Measurements from ENCODE around the gene HMCES.

The HMCES gene

GRCh38 chr3:129278439-129278965 is at the start of gene HMCES:
Gene HMCES (plus strand): TSS chr3:129278870. CDS start chr3:129279733, 863 bp downstream.
- DNase-seq (ENCODE audit: low read depth in 2 of 2, low spot score in 1 of 2): peak; percentile 78 to 89

GRCh38 chr3:129228891-129229585 is 49.6 kb upstream of the HMCES start:
- DNase-seq (ENCODE audit: low read depth in 2 of 2, low spot score in 1 of 2): no peak

GRCh38 chr3:129230311-129231019 is 48.2 kb upstream of the HMCES start:
- DNase-seq (ENCODE audit: low read depth in 2 of 2, low spot score in 1 of 2): no peak

GRCh38 chr3:129231331-129232119 is 47.1 kb upstream of the HMCES start:
- DNase-seq (ENCODE audit: low read depth in 2 of 2, low spot score in 1 of 2): no peak

- no peak for DNase-seq (ENCODE audit: low read depth in 2 of 2, low spot score in 1 of 2)
Observed at GRCh38 chr3:129233538-129233937, 45.1 kb upstream of the HMCES start.

GRCh38 chr3:129234441-129234840 is 44.2 kb upstream of the HMCES start:
- DNase-seq (ENCODE audit: low read depth in 2 of 2, low spot score in 1 of 2): no peak

DNA sequence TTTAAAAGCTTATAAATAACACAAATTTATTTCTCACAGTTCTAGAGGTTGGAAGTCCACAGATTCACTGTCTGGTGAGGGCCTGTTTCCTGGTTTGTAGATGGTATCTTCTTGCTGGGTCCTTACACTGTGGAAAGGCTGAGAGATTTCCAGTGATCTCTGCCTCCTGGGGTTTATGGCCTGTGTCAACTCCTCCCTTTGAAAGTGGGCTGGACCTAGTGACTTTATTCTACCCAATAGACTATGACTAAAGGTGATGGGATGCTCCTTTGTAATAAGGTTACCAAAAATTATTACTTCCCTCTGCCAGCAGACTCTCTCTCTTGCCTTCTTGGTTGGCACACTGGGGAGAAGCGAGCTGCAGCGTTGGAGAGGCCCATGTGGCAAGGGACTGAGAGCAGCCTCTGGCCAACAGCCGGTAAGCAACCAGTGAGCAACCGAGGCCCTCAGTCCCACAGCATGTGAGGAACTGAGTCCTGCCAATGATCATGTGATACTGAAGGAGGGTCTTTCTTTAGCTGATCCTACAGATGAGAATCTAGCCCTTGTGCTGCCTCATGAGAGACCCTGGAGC is 43.2 kb upstream of the HMCES start:
- DNase-seq (ENCODE audit: low read depth in 2 of 2, low spot score in 1 of 2): no peak

DNA sequence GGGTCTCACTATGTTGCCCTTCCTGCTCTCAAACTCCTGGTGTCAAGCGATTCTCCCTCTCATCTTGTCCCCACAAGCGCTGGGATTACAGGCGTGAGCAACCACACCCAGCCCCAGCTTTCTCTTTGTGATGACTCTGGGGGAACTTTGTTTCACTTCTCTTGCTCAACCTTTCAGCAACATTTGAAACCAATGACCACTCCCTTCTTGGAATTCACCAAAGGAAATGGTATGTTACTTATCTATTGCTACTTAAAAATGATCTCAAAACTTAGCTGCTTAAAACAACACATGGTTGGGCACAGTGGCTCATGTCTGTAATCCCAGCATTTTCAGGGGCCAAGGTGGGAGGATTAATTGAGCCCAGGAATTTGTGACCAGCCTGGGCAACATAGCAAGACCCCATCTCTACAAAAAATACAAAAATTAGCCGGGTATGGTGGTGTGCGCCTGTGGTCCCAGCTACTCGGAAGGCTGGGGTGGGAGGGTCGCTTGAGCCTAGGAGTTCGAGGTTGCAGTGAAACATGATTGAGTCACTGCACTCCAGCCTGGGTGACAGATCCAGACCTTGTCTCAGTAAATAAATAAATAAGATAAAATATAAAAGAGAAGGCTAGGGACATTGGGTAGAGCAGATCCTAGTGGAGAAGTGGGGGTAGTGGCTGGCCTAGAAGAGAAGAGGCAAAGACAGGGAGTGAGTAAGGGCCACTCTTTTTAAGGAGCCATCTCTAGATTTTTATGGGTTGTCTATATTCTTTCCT is 39.5 kb upstream of the HMCES start:
- DNase-seq (ENCODE audit: low read depth in 2 of 2, low spot score in 1 of 2): no peak

DNA sequence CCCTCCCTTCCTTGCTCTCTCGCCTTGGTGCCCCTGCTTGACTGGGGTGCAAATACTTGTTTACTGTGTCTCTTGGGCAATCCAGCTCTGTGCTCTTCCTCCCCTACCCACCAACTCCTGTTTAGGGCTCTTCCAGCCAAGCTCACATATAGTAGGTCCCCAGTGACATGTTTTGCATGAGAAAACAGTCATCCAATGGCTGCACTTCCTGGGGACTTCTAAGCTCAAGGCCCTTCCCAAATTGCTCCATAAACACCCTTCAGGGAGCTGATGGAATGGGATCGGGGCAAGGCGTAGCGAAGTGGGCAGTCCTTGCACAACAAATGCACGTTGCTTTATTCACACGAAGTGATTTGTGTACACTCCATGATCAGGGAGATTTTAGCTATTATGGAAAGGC is 38.7 kb upstream of the HMCES start:
- no peak for DNase-seq (ENCODE audit: low read depth in 2 of 2, low spot score in 1 of 2)

DNA sequence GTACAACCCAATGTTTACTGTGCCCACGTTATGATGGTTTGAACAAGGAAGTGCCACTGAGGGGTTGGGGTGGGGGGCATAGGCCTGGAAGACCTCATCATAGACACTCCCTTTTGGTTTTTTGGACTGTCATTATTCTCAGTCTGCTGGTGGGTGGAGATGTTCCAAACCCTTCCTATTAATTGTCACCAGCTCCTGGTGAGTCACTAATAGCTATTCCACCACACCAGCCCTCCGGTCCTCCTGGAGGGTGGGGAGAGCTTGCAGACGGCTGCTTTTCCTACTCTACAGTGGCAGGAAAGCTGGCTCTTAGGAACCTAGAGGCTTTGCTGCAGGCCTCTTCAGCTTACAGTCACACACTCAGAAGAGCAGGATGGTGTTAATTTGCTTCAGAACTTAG is 38.2 kb upstream of the HMCES start:
- no peak for DNase-seq (ENCODE audit: low read depth in 2 of 2, low spot score in 1 of 2)

DNA sequence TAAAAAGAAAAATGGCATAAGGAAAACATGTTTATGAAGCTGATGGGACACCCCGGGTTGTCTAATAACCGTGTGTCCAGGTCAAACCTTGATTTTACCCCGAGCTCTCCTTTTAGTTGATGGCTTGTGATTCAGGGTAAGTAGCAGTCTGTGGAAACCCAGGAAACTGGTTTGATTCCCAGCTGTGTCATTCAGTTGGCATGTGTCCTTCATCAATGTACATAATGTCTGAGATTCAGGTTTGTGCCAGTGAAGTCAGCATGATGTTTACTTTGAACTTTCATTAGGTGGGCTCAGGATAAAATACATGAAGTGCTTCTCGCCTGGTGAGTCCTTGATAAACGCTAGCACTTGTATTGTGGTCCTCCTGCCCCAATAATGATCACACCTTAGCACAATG is 33.5 kb upstream of the HMCES start:
- no peak for DNase-seq (ENCODE audit: low read depth in 2 of 2, low spot score in 1 of 2)

- DNase-seq (ENCODE audit: low read depth in 2 of 2, low spot score in 1 of 2): peak; percentile 24 to 34
Observed at GRCh38 chr3:129245641-129246306, 32.9 kb upstream of the HMCES start.

- DNase-seq (ENCODE audit: low read depth in 2 of 2, low spot score in 1 of 2): no peak
Observed at GRCh38 chr3:129246636-129247035, 32.0 kb upstream of the HMCES start.

DNA sequence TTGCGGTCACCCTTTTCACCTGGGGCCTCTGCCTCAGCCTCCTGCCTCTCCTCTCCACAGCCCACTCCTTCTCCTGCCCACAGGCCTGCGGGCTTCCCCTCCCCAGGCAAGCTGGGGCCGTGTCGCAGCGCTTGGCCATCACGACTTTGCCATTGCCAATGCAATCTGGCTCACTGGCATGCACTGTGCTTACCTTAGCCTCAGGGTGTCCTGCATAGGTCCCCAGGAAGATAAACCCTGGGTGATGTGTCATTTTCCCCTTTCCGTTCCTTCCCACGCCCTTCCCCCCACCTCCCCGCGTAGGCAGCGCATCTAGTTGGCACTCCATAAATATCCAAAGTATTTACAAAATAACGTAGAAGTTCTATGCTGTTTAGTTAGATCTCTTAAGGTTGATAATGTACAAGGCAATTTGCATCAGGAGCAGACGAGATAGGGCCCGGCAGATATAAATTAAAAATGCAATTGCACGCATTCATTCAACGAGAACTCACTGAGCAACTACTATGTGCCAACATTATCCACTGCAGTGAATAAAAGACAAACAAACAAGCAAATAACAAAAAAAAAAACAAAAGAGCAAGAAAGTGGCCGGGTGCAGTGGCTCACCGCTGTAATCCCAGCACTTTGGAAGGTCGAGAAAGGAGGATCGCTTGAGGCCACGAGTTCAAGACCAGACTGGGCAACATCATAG is 30.2 kb upstream of the HMCES start:
- no peak for DNase-seq (ENCODE audit: low read depth in 2 of 2, low spot score in 1 of 2)

GRCh38 chr3:129249284-129250065 is 29.2 kb upstream of the HMCES start, which contains the start of gene COPG1:
Gene COPG1 (plus strand): TSS chr3:129249606. CDS start chr3:129249710, 104 bp downstream.
- peak; percentile 66 to 72 for DNase-seq (ENCODE audit: low read depth in 2 of 2, low spot score in 1 of 2)

DNA sequence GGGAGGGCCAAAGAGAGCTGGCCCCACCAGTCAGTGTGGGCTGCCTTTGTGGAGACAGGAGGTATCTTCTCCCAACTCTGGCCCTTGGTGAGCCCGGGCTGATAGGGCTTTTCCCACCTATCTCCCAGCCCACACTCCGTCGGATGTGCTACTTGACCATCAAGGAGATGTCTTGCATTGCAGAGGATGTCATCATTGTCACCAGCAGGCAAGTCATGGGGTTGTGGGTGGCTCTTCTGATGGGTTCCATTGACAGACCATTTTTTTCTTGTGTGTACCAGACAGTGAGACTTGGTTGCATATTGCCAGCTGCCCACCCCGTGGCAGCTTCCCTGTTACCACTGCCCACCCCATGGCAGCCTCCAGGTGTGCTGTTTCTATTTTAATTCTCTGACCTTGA is 25.9 kb upstream of the HMCES start:
- no peak for DNase-seq (ENCODE audit: low read depth in 2 of 2, low spot score in 1 of 2)

GRCh38 chr3:129254536-129255230 is 24.0 kb upstream of the HMCES start:
- DNase-seq (ENCODE audit: low read depth in 2 of 2, low spot score in 1 of 2): no peak

DNA sequence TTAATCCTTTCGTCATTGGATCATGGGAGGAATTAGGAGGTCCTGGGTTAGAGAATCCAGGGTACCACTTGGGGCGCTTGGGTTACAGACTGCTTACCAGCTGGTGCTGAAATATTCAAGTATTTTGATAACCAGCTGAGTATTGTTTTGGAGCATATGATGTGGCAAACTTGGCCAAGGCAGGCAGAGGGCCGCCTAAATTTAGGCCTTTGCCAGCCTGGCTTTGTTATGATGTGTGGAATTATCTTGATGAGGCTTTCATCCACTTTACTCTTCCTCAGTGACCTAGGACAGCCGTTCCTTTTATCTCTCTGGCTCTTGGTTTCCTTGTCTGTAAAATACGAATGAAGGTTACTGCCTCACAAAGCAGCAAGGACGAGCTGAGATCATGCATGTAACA is 22.4 kb upstream of the HMCES start:
- DNase-seq (ENCODE audit: low read depth in 2 of 2, low spot score in 1 of 2): no peak

Measured in stimulated activated CD8-positive, alpha-beta memory T cell treated with anti-CD3 and anti-CD28 coated beads, Interleukin-4, amount 100 ng/mL, for 4 hours (primary cell).